ENCODE results near the gene ACOT11.
A peak's percentile ranks its signal among the peaks of the same experiment; 100 is the strongest.

The ACOT11 gene

DNA sequence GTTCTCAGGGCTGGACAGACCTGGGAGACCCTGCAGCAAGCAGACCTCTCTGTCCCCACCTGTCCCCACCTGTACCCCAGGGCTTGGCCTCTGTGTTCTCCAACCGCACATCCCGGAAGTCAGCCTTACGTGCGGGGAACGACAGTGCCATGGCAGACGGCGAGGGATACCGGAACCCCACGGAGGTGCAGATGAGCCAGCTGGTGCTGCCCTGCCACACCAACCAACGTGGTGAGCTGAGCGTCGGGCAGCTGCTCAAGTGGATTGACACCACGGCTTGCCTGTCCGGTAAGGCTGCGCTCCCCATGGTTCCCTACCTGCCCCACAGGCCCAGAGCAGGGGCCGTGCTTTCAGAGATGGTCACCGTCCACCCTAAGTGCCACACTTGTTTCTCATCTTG is 36.5 kb downstream of the ACOT11 start:
- no peaks in the 10 kb centered on the region for H3K9me3 ChIP-seq (ENCODE audit: control insufficient read depth, insufficient read depth, low read depth, low read length)
- POLR2A ChIA-PET = no interaction called here
- no peaks in the 10 kb centered on the region for H3K36me3 ChIP-seq (ENCODE audit: control insufficient read depth in 2 of 2, insufficient read depth in 1 of 2, low read length in 2 of 2)
- CTCF ChIA-PET = interaction anchor here (1.4 kb wide), 1 partner anchor 95 kb away, joined by 3 read pairs; no protein-coding TSS in a partner anchor
- no peak for TF ChIP-seq ZIC2 (tag by site-specific recombination; IDR thresholded peaks at IDR 0.05)
- no peak for TF ChIP-seq ZNF354C (tag by site-specific recombination; IDR thresholded peaks at IDR 0.05; ENCODE audit: borderline replicate concordance, low read depth)
- TF ChIP-seq ZNF624 (tag by site-specific recombination; IDR thresholded peaks at IDR 0.05) = no peak
- H3K4me1 ChIP-seq (ENCODE audit: control insufficient read depth, insufficient read depth, low read length) = no peaks in the 10 kb centered on the region
- no peak overlapping the region for H3K27ac ChIP-seq (ENCODE audit: extremely low read depth, low read depth, low read length)
- H3K4me3 ChIP-seq (ENCODE audit: low read depth, low read length) = no peak overlapping the region

DNA sequence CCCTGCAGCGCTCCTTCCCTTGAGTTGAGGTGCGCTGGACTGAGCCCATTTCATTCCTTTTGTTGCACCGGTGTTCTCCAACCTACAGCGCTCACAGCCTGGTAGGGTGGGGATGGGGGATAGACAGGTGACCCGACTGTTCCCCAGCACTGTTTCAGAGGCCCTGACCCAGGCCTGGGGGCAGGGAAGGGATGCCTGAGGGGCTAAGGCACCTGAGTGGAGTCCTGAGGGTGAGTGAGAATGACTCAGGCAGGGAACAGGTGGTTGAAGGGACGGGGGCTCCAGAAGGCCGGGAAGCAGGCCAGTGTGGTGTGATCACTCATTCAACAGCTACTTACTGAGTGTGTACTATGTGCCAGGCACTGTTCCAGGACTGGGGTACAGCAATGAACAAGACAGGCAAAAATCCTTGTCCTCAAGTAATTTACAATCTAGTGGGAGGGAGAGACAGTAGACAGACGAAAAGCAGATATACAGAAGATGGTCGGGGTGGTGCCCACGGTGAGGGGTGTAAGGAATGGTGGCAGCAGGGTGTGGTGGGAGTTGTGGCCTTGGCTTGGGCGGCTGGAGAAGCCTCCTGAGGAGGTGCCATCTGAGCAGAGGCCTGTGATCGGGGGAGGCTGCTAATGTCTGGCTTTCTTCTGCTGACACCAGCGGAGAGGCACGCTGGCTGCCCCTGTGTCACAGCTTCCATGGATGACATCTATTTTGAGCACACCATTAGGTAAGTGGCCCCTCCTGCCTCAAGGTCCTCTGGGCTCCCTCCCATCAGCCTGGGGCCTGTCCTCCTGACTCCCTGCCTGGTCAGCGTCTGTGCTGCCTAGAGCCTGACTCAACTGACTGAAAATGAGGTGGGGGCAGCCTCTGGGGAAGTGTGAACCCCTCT is 37.4 kb downstream of the ACOT11 start:
- ChIA-PET POLR2A (no interaction called here), CTCF (no interaction called here)
- Histone ChIP-seq H3K4me1 (ENCODE audit: control insufficient read depth, insufficient read depth, low read length) (no peaks in the 10 kb centered on the region), H3K9me3 (ENCODE audit: control insufficient read depth, insufficient read depth, low read depth, low read length) (no peaks in the 10 kb centered on the region), H3K36me3 (ENCODE audit: control insufficient read depth in 2 of 2, insufficient read depth in 1 of 2, low read length in 2 of 2) (no peaks in the 10 kb centered on the region), H3K4me3 (ENCODE audit: low read depth, low read length) (no peak overlapping the region), H3K27ac (ENCODE audit: extremely low read depth, low read depth, low read length) (no peak overlapping the region)
- no peak for TF ChIP-seq ZNF23 (tag by site-specific recombination; IDR thresholded peaks at IDR 0.05; ENCODE audit: borderline replicate concordance)
- TF ChIP-seq, protein P1, sequence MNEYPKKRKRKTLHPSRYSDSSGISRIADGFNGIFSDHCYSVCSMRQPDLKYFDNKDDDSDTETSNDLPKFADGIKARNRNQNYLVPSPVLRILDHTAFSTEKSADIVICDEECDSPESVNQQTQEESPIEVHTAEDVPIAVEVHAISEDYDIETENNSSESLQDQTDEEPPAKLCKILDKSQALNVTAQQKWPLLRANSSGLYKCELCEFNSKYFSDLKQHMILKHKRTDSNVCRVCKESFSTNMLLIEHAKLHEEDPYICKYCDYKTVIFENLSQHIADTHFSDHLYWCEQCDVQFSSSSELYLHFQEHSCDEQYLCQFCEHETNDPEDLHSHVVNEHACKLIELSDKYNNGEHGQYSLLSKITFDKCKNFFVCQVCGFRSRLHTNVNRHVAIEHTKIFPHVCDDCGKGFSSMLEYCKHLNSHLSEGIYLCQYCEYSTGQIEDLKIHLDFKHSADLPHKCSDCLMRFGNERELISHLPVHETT (tag by site-specific recombination; IDR thresholded peaks at IDR 0.05) = no peak
- no peak for TF ChIP-seq OVOL3 (tag by site-specific recombination; IDR thresholded peaks at IDR 0.05)
- TF ChIP-seq, protein P2, sequence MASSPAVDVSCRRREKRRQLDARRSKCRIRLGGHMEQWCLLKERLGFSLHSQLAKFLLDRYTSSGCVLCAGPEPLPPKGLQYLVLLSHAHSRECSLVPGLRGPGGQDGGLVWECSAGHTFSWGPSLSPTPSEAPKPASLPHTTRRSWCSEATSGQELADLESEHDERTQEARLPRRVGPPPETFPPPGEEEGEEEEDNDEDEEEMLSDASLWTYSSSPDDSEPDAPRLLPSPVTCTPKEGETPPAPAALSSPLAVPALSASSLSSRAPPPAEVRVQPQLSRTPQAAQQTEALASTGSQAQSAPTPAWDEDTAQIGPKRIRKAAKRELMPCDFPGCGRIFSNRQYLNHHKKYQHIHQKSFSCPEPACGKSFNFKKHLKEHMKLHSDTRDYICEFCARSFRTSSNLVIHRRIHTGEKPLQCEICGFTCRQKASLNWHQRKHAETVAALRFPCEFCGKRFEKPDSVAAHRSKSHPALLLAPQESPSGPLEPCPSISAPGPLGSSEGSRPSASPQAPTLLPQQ (tag by site-specific recombination; IDR thresholded peaks at IDR 0.05) = no peak
- TF ChIP-seq ZNF670 (tag by site-specific recombination; IDR thresholded peaks at IDR 0.05; ENCODE audit: low read depth) = no peak
- no peak for TF ChIP-seq ZNF776 (tag by site-specific recombination; IDR thresholded peaks at IDR 0.05; ENCODE audit: borderline replicate concordance)
- TF ChIP-seq FEZF1 (tag by site-specific recombination; IDR thresholded peaks at IDR 0.05) = no peak
- TF ChIP-seq EGR2 (tag by site-specific recombination; IDR thresholded peaks at IDR 0.05; ENCODE audit: low read depth) = peak; percentile 75
- TF ChIP-seq ZNF426 (tag by site-specific recombination; IDR thresholded peaks at IDR 0.05) = no peak
- no peak for TF ChIP-seq SCRT1 (tag by site-specific recombination; IDR thresholded peaks at IDR 0.05; ENCODE audit: borderline replicate concordance)
- peak; percentile 46; the same call in 1 of the 2 replicates for TF ChIP-seq SCRT2 (tag by site-specific recombination; IDR thresholded peaks at IDR 0.05)
- no peak for TF ChIP-seq ZNF18 (tag by site-specific recombination; IDR thresholded peaks at IDR 0.05)
- TF ChIP-seq ZNF449 (tag by site-specific recombination; IDR thresholded peaks at IDR 0.05) = no peak
- no peak for TF ChIP-seq ZBTB48 (tag by site-specific recombination; IDR thresholded peaks at IDR 0.05)
- TF ChIP-seq ZNF664 (tag by site-specific recombination; IDR thresholded peaks at IDR 0.05) = 0 out of 2 replicates have a peak, but pooled peaks have one; percentile 9
- TF ChIP-seq ZNF341 (tag by site-specific recombination; IDR thresholded peaks at IDR 0.05; ENCODE audit: low read depth) = no peak
- no peak for TF ChIP-seq ZNF404 (tag by site-specific recombination; IDR thresholded peaks at IDR 0.05)
- no peak for TF ChIP-seq ZNF221 (tag by site-specific recombination; IDR thresholded peaks at IDR 0.05; ENCODE audit: borderline replicate concordance)
- no peak for TF ChIP-seq ZSCAN4 (tag by site-specific recombination; IDR thresholded peaks at IDR 0.05)
- peak; percentile 52 for TF ChIP-seq ZFHX2 (tag by site-specific recombination; conservative IDR thresholded peaks at IDR 0.05)
- TF ChIP-seq ZNF280D (tag by site-specific recombination; IDR thresholded peaks at IDR 0.05) = no peak
